Trophoblast cell (in vitro differentiated cells and primary cell): ENCODE measurements around the gene NTM.

Experiments used
- DNase-seq, 2 donors: peaks; one replicate each; pipeline ENCODE4 v3.0.0-alpha.2; 2016
- H2AFZ ChIP-seq: 2 replicates; pipeline ENCODE4 v1.6.1; 2013; ENCODE audit warnings: low read length, moderate library complexity, mild to moderate bottlenecking; ENCODE audit not compliant: insufficient read depth, poor library complexity
- H2AK5ac ChIP-seq: 2 replicates; pipeline ENCODE4 v1.6.1; 2013; ENCODE audit warnings: mild to moderate bottlenecking, low read length
- H2BK120ac ChIP-seq: 2 replicates; pipeline ENCODE4 v1.6.1; 2013; ENCODE audit warnings: low read length, mild to moderate bottlenecking, moderate library complexity; ENCODE audit not compliant: insufficient read depth, poor library complexity
- H2BK12ac ChIP-seq: 2 replicates; pipeline ENCODE4 v1.6.1; 2013; ENCODE audit warnings: mild to moderate bottlenecking, low read length, moderate library complexity
- H2BK5ac ChIP-seq: 2 replicates; pipeline ENCODE4 v1.6.1; 2013; ENCODE audit warnings: low read length, low read depth, moderate library complexity, mild to moderate bottlenecking; ENCODE audit not compliant: poor library complexity
- H3K14ac ChIP-seq: 2 replicates; pipeline ENCODE4 v1.6.1; 2013; ENCODE audit warnings: mild to moderate bottlenecking, low read length
- H3K18ac ChIP-seq: 2 replicates; pipeline ENCODE4 v1.6.1; 2013; ENCODE audit warnings: mild to moderate bottlenecking, low read length
- H3K23ac ChIP-seq: 2 replicates; pipeline ENCODE4 v1.6.1; 2013; ENCODE audit warnings: low read length
- H3K27ac ChIP-seq: 2 replicates; pipeline ENCODE4 v1.5.1; 2013; ENCODE audit warnings: low read depth, mild to moderate bottlenecking, inconsistent platforms, low read length, moderate library complexity
- H3K27me3 ChIP-seq: 2 replicates; pipeline ENCODE4 v1.6.1; 2013; ENCODE audit warnings: inconsistent platforms, mild to moderate bottlenecking, low read length, moderate library complexity; ENCODE audit not compliant: insufficient read depth
- H3K36me3 ChIP-seq, 2 experiments: 1 replicate in 1 of 2; 2 replicates in 1 of 2; pipeline ENCODE4 v1.6.1; 2013; ENCODE audit warnings: low read length in 2 of 2, mild to moderate bottlenecking in 2 of 2, moderate library complexity in 1 of 2; ENCODE audit not compliant: insufficient read depth in 2 of 2, control insufficient read depth in 1 of 2
- H3K4ac ChIP-seq: 2 replicates; pipeline ENCODE4 v1.6.1; 2013; ENCODE audit warnings: low read depth, mild to moderate bottlenecking, low read length, moderate library complexity
- H3K4me1 ChIP-seq, 2 experiments: 1 replicate in 1 of 2; 2 replicates in 1 of 2; pipeline ENCODE4 v1.6.1; 2013; ENCODE audit warnings: low read length in 2 of 2, mild to moderate bottlenecking in 2 of 2, moderate library complexity in 1 of 2; ENCODE audit not compliant: insufficient read depth in 2 of 2, control insufficient read depth in 1 of 2
- H3K4me2 ChIP-seq: 2 replicates; pipeline ENCODE4 v1.6.1; 2013; ENCODE audit warnings: inconsistent platforms, mild to moderate bottlenecking, low read length, moderate library complexity
- H3K4me3 ChIP-seq: 2 replicates; pipeline ENCODE4 v1.5.1; 2013; ENCODE audit warnings: mild to moderate bottlenecking, low read depth, low read length, inconsistent platforms
- H3K79me1 ChIP-seq: one replicate; pipeline ENCODE4 v1.6.1; 2013; ENCODE audit warnings: low read length
- H3K79me2 ChIP-seq: 2 replicates; pipeline ENCODE4 v1.6.1; 2013; ENCODE audit warnings: low read length, mild to moderate bottlenecking; ENCODE audit not compliant: control insufficient read depth, insufficient read depth, poor library complexity
- H3K9ac ChIP-seq: 2 replicates; pipeline ENCODE4 v1.6.1; 2013; ENCODE audit warnings: mild to moderate bottlenecking, low read length
- H3K9me3 ChIP-seq: 2 replicates; pipeline ENCODE4 v1.6.1; 2013; ENCODE audit warnings: low read depth, mild to moderate bottlenecking, control low read depth, inconsistent platforms, low read length; ENCODE audit not compliant: insufficient read depth
- H4K12ac ChIP-seq: 2 replicates; pipeline ENCODE4 v1.6.1; 2013; ENCODE audit warnings: low read depth, mild to moderate bottlenecking, low read length, moderate library complexity
- H4K8ac ChIP-seq: 2 replicates; pipeline ENCODE4 v1.6.1; 2013; ENCODE audit warnings: low read depth, mild to moderate bottlenecking, low read length, moderate library complexity
- H4K91ac ChIP-seq: one replicate; pipeline ENCODE4 v1.6.1; 2013; ENCODE audit warnings: low read depth, mild to moderate bottlenecking, low read length, moderate library complexity
- WGBS: extraction: QIAGEN DNeasy Blood & Tissue Kit; methylation state at CpG from one replicate; pipeline ENCODE4 v1.1.7; 2013; ENCODE audit warnings: missing lambda C conversion rate; ENCODE audit not compliant: insufficient read length, insufficient coverage; ENCODE audit errors: extremely low coverage; 5-methylcytosine and 5-hydroxymethylcytosine counted together

NTM gene

DNA sequence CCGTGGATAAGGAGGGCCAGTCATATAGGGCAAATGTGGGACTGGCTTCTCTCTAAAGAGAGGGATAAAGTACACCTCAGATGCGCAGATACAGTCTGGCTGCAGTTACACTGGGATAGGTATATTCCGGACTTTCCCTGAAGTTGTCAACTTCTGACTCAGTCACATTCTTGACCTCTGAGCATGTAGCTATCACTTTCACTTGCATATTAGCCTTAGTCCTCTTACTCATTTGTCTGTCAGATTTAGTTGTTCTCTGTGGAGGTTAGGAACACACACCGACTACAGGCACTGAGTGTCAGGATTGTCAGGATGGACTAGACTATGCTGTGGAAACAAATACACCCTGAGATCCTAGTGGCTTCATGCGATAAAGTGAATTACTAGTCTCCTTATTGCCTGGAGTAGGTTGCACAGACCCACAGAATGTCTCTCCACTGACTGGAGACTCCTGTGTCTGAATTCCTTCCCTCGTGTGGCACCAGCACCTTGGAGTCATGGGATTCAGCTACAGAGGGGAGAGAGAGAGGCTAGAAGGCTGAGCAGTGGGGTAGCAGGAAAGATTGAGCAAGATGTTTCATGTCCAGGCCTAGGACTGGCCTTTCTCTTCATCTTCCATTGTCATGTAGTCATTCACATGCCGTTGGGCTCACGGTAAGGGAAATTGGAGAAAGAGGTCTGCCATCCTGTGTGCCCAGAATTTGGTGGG is 654.3 kb downstream of the NTM start:
- H3K36me3 ChIP-seq = no peaks in the 10 kb centered on the region
- no peak overlapping the region for H3K4me2 ChIP-seq
- H3K27me3 ChIP-seq = no peaks in the 10 kb centered on the region
- no peak overlapping the region for H3K23ac ChIP-seq
- no peak overlapping the region for H4K12ac ChIP-seq
- H2BK5ac ChIP-seq = no peak overlapping the region
- no peak overlapping the region for H3K14ac ChIP-seq
- no peak overlapping the region for H2AK5ac ChIP-seq
- no peak overlapping the region for H3K9ac ChIP-seq
- peak; percentile 48 to 68 for DNase-seq
- no peaks in the 10 kb centered on the region for H3K79me2 ChIP-seq
- no peak overlapping the region for H3K27ac ChIP-seq
- peaks cover 3 to 5% of the 10 kb centered on the region in 2 experiments for H3K4me1 ChIP-seq
- H4K8ac ChIP-seq = no peak overlapping the region
- H3K79me1 ChIP-seq = no peaks in the 10 kb centered on the region
- H2BK120ac ChIP-seq = no peak overlapping the region
- H3K9me3 ChIP-seq = peaks cover 2% of the 10 kb centered on the region
- WGBS = no CpG with 5 or more reads among the region's 8 CpGs
- H3K18ac ChIP-seq = no peak overlapping the region
- H3K4me3 ChIP-seq = no peak overlapping the region
- no peak overlapping the region for H2AFZ ChIP-seq
- no peak overlapping the region for H4K91ac ChIP-seq
- no peak overlapping the region for H2BK12ac ChIP-seq
- no peak overlapping the region for H3K4ac ChIP-seq

DNA sequence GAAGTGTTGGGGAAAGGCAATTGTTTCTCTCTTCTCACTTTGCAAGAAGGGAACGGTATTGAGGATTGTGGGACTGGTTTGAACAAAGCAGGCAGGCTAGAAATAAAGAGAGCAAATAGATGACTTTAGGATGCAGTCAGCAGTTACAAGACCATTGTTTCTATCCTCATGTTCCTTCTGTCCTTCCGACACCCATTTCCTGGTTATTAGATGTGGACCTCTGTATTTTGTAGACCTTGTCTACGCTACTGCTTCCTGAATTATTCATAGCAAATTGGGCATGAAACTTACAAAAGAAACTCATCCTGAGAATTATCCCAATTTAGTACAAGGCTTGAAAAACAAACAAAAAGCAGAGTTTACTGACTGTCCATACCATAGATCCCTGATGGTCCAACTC is 656.3 kb downstream of the NTM start:
- H3K14ac ChIP-seq = no peak overlapping the region
- H3K27me3 ChIP-seq = no peaks in the 10 kb centered on the region
- H3K27ac ChIP-seq = no peak overlapping the region
- H3K36me3 ChIP-seq = no peaks in the 10 kb centered on the region
- H4K91ac ChIP-seq = no peak overlapping the region
- no peak overlapping the region for H3K23ac ChIP-seq
- no peak overlapping the region for H3K18ac ChIP-seq
- no peak overlapping the region for H3K4me2 ChIP-seq
- peaks cover 2% of the 10 kb centered on the region for H3K9me3 ChIP-seq
- no peak overlapping the region for H2BK12ac ChIP-seq
- no peak overlapping the region for H2BK5ac ChIP-seq
- H3K4ac ChIP-seq = no peak overlapping the region
- no peak overlapping the region for H4K12ac ChIP-seq
- H2AK5ac ChIP-seq = no peak overlapping the region
- no peaks in the 10 kb centered on the region for H3K79me1 ChIP-seq
- no peak overlapping the region for H2AFZ ChIP-seq
- no peak overlapping the region for H2BK120ac ChIP-seq
- no peak overlapping the region for H4K8ac ChIP-seq
- H3K4me1 ChIP-seq = peaks cover 3 to 5% of the 10 kb centered on the region in 2 experiments
- no peak overlapping the region for H3K4me3 ChIP-seq
- DNase-seq = no peak
- H3K9ac ChIP-seq = no peak overlapping the region
- no CpG with 5 or more reads among the region's 3 CpGs for WGBS
- H3K79me2 ChIP-seq = no peaks in the 10 kb centered on the region

DNA sequence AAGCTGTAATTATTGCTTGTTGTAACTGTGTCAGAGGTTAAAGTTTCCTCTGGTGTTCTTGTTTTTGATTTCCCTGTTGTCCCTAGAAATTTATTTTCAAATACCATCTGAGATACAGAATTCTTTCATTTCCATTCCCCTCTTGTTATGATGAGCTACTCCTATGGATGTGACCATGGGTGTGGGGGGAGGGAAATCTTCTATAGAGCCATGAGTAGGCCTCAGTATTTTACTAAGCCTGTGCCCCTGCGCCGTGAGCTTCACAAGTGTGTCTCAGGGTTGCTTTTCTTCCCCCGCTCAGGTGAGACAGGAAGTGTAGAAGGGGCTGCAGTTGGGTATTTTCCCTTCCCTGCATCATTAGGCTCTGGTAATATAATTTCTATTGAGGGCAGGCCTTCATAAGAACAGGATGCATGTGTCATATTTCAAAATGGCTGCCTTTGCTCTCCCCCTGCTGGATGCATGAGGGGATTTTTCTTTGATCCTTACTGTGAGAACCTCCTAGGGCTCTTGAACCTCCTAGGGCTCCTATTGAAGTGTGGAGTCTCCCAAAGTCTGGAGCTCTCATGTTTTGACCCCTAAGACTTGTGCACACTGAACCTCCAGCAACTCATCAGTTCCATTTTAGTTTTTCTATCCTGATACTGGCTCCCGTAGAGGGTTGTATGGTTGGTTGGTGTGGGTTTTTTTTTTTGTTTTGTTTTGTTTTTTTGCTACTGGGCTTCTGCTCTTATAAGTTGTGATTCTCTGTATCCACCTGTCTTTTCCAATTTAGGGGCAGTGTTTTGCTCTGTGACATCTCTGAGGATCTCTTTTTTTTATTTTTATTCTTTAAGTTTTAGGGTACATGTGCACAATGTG is 658.2 kb downstream of the NTM start:
- H3K79me2 ChIP-seq = no peaks in the 10 kb centered on the region
- H3K14ac ChIP-seq = no peak overlapping the region
- no peak overlapping the region for H4K8ac ChIP-seq
- no peaks in the 10 kb centered on the region for H3K79me1 ChIP-seq
- H4K91ac ChIP-seq = no peak overlapping the region
- H3K4ac ChIP-seq = no peak overlapping the region
- H3K18ac ChIP-seq = no peak overlapping the region
- H2BK12ac ChIP-seq = no peak overlapping the region
- peak in 1 of 2 donors; percentile 35 for DNase-seq
- H3K27me3 ChIP-seq = no peaks in the 10 kb centered on the region
- H2BK120ac ChIP-seq = no peak overlapping the region
- no peak overlapping the region for H3K9ac ChIP-seq
- no peak overlapping the region for H2BK5ac ChIP-seq
- WGBS = no CpG with 5 or more reads among the region's 4 CpGs
- H3K23ac ChIP-seq = no peak overlapping the region
- H3K9me3 ChIP-seq = no peaks in the 10 kb centered on the region
- no peak overlapping the region for H2AK5ac ChIP-seq
- H3K36me3 ChIP-seq = no peaks in the 10 kb centered on the region
- no peak overlapping the region for H2AFZ ChIP-seq
- H4K12ac ChIP-seq = no peak overlapping the region
- no peak overlapping the region for H3K4me2 ChIP-seq
- no peak overlapping the region for H3K27ac ChIP-seq
- no peak overlapping the region for H3K4me3 ChIP-seq
- H3K4me1 ChIP-seq = peaks cover 3 to 5% of the 10 kb centered on the region in 2 experiments

DNA sequence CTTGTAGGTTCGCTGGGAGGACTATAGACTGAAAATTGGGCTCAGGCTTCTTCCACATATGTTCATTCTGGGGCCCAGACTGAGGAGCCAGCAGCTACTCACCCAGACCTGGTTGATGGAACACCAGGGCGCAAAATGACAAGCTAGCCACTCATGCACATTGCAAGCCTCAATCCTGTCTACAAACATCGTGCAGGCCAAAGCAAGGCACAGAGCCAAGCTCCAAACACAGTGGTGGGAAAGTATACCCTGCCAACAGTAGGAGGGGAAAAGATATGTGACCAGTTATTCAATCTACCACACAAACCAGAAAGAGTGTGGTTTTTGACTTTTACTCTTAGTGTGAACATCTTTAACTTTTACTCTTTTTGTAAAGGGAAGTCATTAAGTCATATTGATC is 660.5 kb downstream of the NTM start:
- no CpG with 5 or more reads among the region's 3 CpGs for WGBS
- no peak for DNase-seq
- H2BK5ac ChIP-seq = no peak overlapping the region

More for the DNA sequence above, 660.5 kb downstream of the NTM start:
- no peak overlapping the region for H3K18ac ChIP-seq
- H3K9ac ChIP-seq = no peak overlapping the region
- no peak overlapping the region for H4K91ac ChIP-seq
- no peak overlapping the region for H3K23ac ChIP-seq
- no peak overlapping the region for H2BK12ac ChIP-seq
- H3K4me1 ChIP-seq = no peaks in the 10 kb centered on the region
- H2AK5ac ChIP-seq = no peak overlapping the region
- no peak overlapping the region for H3K4me2 ChIP-seq
- H2AFZ ChIP-seq = no peak overlapping the region
- no peak overlapping the region for H3K4me3 ChIP-seq
- H3K36me3 ChIP-seq = no peaks in the 10 kb centered on the region
- H3K27me3 ChIP-seq = no peaks in the 10 kb centered on the region
- H4K12ac ChIP-seq = no peak overlapping the region
- H3K4ac ChIP-seq = no peak overlapping the region
- no peaks in the 10 kb centered on the region for H3K79me1 ChIP-seq
- no peaks in the 10 kb centered on the region for H3K79me2 ChIP-seq
- H3K27ac ChIP-seq = no peak overlapping the region
- no peaks in the 10 kb centered on the region for H3K9me3 ChIP-seq
- no peak overlapping the region for H3K14ac ChIP-seq
- H4K8ac ChIP-seq = no peak overlapping the region
- H2BK120ac ChIP-seq = no peak overlapping the region
